ENCODE measurements around the gene PFDN6. TPM values are rescaled to one million over a fixed set of nuclear protein-coding genes. Genes with fewer than 3 reads are reported as not detected.

The PFDN6 gene
- total RNA-seq, 4 donors from 2014 or later = 40.6 to 55.5 (median 50.6) TPM

- TF ChIP-seq POLR2A (IDR thresholded peaks at IDR 0.05) = no peak
- TF ChIP-seq CTCF (IDR thresholded peaks at IDR 0.05) = no peak
- no peak for TF ChIP-seq POLR2AphosphoS5 (IDR thresholded peaks at IDR 0.05)
- Histone ChIP-seq H3K4me1 (peaks cover 5 to 58% (median 23%) of the 10 kb centered on the region in 3 donors), H3K36me3 (peaks cover 0 to 63% of the 10 kb centered on the region in 2 donors), H3K27ac (peak overlapping the region; percentile 89 to 95 (median 92)), H3K27me3 (no peaks in the 10 kb centered on the region), H3K4me3 (peak overlapping the region; percentile 60 to 71), H3K9me3 (no peaks in the 10 kb centered on the region)
- 7 to 8% methylated on average over 4 of the region's 7 CpGs for WGBS, 2 donors (ENCODE audit: low coverage in 1 of 2)
- ATAC-seq = no peak
Measured at GRCh38 chr6:33271117-33271467, 18.3 kb upstream of the PFDN6 start.

- Histone ChIP-seq H3K4me3 (peak within 1 kb of the TSS; percentile 60 to 71), H3K4me1 (peaks cover 5 to 64% (median 29%) of the 10 kb centered on the region in 3 donors), H3K27me3 (no peaks in the 10 kb centered on the region), H3K27ac (peak within 1 kb of the TSS; percentile 89 to 95 (median 92)), H3K36me3 (peaks cover 0 to 60% of the 10 kb centered on the region in 2 donors), H3K9me3 (no peaks in the 10 kb centered on the region)
- TF ChIP-seq POLR2AphosphoS5 (IDR thresholded peaks at IDR 0.05) (peak; percentile 99), EP300 (IDR thresholded peaks at IDR 0.05) (no peak), POLR2A (IDR thresholded peaks at IDR 0.05) (peak; percentile 83 to 87)
- ATAC-seq = peak; percentile 97
- 0 to 2% methylated on average over 7 to 12 of the region's 48 CpGs for WGBS, 2 donors (ENCODE audit: low coverage in 1 of 2)
Measured at GRCh38 chr6:33271468-33272274, 17.7 kb upstream of the PFDN6 start, which contains the start of the genes RPS18 and VPS52. Gene RPS18 (plus strand): TSS chr6:33272075. CDS start chr6:33272120, 45 bp downstream. Gene VPS52 (minus strand): TSS chr6:33271876. CDS start chr6:33271675, 201 bp downstream.

- Histone ChIP-seq H3K27ac (peak overlapping the region; percentile 44 to 95 (median 90)), H3K4me1 (peaks cover 5 to 70% (median 29%) of the 10 kb centered on the region in 3 donors), H3K36me3 (peaks cover 0 to 52% of the 10 kb centered on the region in 2 donors), H3K27me3 (no peaks in the 10 kb centered on the region), H3K9me3 (no peaks in the 10 kb centered on the region), H3K4me3 (peak overlapping the region; percentile 60 to 71)
- no peak for ATAC-seq
- no peak for TF ChIP-seq CTCF (IDR thresholded peaks at IDR 0.05)
- TF ChIP-seq POLR2AphosphoS5 (IDR thresholded peaks at IDR 0.05) = no peak
- no peak for TF ChIP-seq POLR2A (IDR thresholded peaks at IDR 0.05)
- no peak for TF ChIP-seq EP300 (IDR thresholded peaks at IDR 0.05)
- 13 to 15% methylated on average over 9 to 14 of the region's 22 CpGs for WGBS, 2 donors (ENCODE audit: low coverage in 1 of 2)
Measured at GRCh38 chr6:33272275-33273128, 16.9 kb upstream of the PFDN6 start.

GRCh38 chr6:33273129-33273923 is 16.1 kb upstream of the PFDN6 start:
- H3K27ac ChIP-seq = peak overlapping the region in 2 of 4 donors; percentile 92 to 95
- TF ChIP-seq EP300 (IDR thresholded peaks at IDR 0.05) (no peak), POLR2A (IDR thresholded peaks at IDR 0.05) (no peak), POLR2AphosphoS5 (IDR thresholded peaks at IDR 0.05) (no peak), CTCF (IDR thresholded peaks at IDR 0.05) (no peak)
- peaks cover 5 to 79% (median 38%) of the 10 kb centered on the region in 3 donors for H3K4me1 ChIP-seq
- H3K27me3 ChIP-seq = no peaks in the 10 kb centered on the region
- H3K4me3 ChIP-seq = peak overlapping the region in 1 of 2 donors; percentile 71
- H3K9me3 ChIP-seq = no peaks in the 10 kb centered on the region
- peaks cover 0 to 44% of the 10 kb centered on the region in 2 donors for H3K36me3 ChIP-seq
- WGBS, 2 donors (ENCODE audit: low coverage in 1 of 2) = 55 to 62% methylated on average over 10 to 11 of the region's 11 CpGs
- ATAC-seq = no peak
